Chondrocyte (in vitro differentiated cells): ENCODE results near the gene TSPAN11. TPM values are rescaled to one million over a fixed set of nuclear protein-coding genes. Genes with fewer than 3 reads are reported as not detected.
"Not testable (repeated sequence)": the region's sequence is repeated elsewhere in the genome, so short reads cannot be mapped to it uniquely, and the experiment has no call there.

Experiments
- DNase-seq: peaks from one replicate; pipeline ENCODE4 v3.0.0; 2021; ENCODE audit warnings: mixed read lengths, low spot score
- H3K27ac Mint-ChIP-seq: one replicate; pipeline ENCODE4 v1.8.0; 2021; ENCODE audit warnings: mild to moderate bottlenecking, moderate library complexity, mixed read lengths; ENCODE audit not compliant: unreplicated experiment
- H3K27me3 Mint-ChIP-seq: 2 replicates; pipeline ENCODE4 v1.8.0; 2021; ENCODE audit warnings: low read depth, mixed read lengths
- H3K36me3 Mint-ChIP-seq: 2 replicates; pipeline ENCODE4 v1.8.0; 2021; ENCODE audit warnings: low read depth, mixed read lengths
- H3K4me1 Mint-ChIP-seq: 2 replicates; pipeline ENCODE4 v1.8.0; 2021; ENCODE audit warnings: low read depth, mild to moderate bottlenecking, mixed read lengths
- H3K4me3 Mint-ChIP-seq: one replicate; pipeline ENCODE4 v1.8.0; 2021; ENCODE audit warnings: mild to moderate bottlenecking, moderate library complexity, mixed read lengths; ENCODE audit not compliant: unreplicated experiment
- H3K9me3 Mint-ChIP-seq: 2 replicates; pipeline ENCODE4 v1.8.0; 2021; ENCODE audit warnings: low read depth, mixed read lengths
- total RNA-seq: library from RNA; stranded (reverse); gene quantifications from 3 replicates; pipeline ENCODE4 v1.2.1, GENCODE V29; 2021
- TF ChIP-seq, protein P1 (sequence below): fragments of 200-600 bp; sonication (generic); IDR thresholded peaks from 2 replicates; pipeline ENCODE4 v1.5.0; 2021; ENCODE audit warnings: antibody characterized with exemption, mild to moderate bottlenecking, moderate library complexity

Gene TSPAN11
- total RNA-seq, 1 donor from 2014 or later = 0.95 TPM

GRCh38 chr12:31011336-31011735 is 84.8 kb downstream of the TSPAN11 start:
- Mint-ChIP-seq H3K36me3 (no peaks in the 10 kb centered on the region), H3K9me3 (no peaks in the 10 kb centered on the region), H3K4me1 (no peaks in the 10 kb centered on the region), H3K27me3 (peaks cover 11% of the 10 kb centered on the region), H3K27ac (no peak overlapping the region), H3K4me3 (no peak overlapping the region)
- TF ChIP-seq, protein P1, sequence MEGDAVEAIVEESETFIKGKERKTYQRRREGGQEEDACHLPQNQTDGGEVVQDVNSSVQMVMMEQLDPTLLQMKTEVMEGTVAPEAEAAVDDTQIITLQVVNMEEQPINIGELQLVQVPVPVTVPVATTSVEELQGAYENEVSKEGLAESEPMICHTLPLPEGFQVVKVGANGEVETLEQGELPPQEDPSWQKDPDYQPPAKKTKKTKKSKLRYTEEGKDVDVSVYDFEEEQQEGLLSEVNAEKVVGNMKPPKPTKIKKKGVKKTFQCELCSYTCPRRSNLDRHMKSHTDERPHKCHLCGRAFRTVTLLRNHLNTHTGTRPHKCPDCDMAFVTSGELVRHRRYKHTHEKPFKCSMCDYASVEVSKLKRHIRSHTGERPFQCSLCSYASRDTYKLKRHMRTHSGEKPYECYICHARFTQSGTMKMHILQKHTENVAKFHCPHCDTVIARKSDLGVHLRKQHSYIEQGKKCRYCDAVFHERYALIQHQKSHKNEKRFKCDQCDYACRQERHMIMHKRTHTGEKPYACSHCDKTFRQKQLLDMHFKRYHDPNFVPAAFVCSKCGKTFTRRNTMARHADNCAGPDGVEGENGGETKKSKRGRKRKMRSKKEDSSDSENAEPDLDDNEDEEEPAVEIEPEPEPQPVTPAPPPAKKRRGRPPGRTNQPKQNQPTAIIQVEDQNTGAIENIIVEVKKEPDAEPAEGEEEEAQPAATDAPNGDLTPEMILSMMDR = no peak
- DNase-seq = no peak

- H3K36me3 Mint-ChIP-seq = no peaks in the 10 kb centered on the region
- TF ChIP-seq, protein P1 = no peak
- H3K4me3 Mint-ChIP-seq = no peak overlapping the region
- no peaks in the 10 kb centered on the region for H3K4me1 Mint-ChIP-seq
- H3K9me3 Mint-ChIP-seq = no peaks in the 10 kb centered on the region
- H3K27me3 Mint-ChIP-seq = peaks cover 12% of the 10 kb centered on the region
- DNase-seq = peak; percentile 59
- no peak overlapping the region for H3K27ac Mint-ChIP-seq
Measured at GRCh38 chr12:31011746-31012566, 85.4 kb downstream of the TSPAN11 start.

- H3K4me3 Mint-ChIP-seq, DNase-seq, H3K4me1 Mint-ChIP-seq, H3K36me3 Mint-ChIP-seq, H3K27ac Mint-ChIP-seq, H3K9me3 Mint-ChIP-seq: not testable (repeated sequence)
- H3K27me3 Mint-ChIP-seq = peaks cover 12% of the 10 kb centered on the region
Measured at GRCh38 chr12:31012567-31012891, 86.0 kb downstream of the TSPAN11 start.

- Mint-ChIP-seq H3K36me3 (no peaks in the 10 kb centered on the region), H3K4me1 (no peaks in the 10 kb centered on the region), H3K9me3 (peaks cover 4% of the 10 kb centered on the region), H3K27me3 (peaks cover 15% of the 10 kb centered on the region), H3K27ac (no peak overlapping the region), H3K4me3 (no peak overlapping the region)
- TF ChIP-seq, protein P1 = no peak
- DNase-seq = no peak
Measured at GRCh38 chr12:31015215-31015614, 88.7 kb downstream of the TSPAN11 start.

DNA sequence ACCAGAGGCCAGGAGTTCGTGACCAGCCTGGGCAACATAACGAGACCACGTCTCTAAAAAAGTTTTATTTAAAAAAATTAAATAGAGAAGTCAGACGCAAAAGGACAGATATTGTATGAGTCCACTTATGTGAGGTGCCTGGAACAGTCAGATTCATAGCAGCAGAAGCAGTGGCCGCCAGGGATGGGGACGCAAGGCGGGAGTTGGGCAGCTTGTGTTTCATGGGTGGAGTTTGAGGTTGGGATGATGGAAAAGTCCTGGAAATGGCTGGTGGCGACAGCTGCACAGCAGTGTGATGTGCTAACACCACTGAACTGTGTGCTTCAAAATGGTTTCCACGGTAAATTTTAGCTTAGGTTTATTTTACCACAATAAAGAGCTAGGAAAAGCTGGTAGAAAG is 89.5 kb downstream of the TSPAN11 start:
- Mint-ChIP-seq H3K36me3 (no peaks in the 10 kb centered on the region), H3K4me1 (no peaks in the 10 kb centered on the region), H3K9me3 (peaks cover 4% of the 10 kb centered on the region), H3K4me3 (no peak overlapping the region), H3K27ac (no peak overlapping the region), H3K27me3 (peaks cover 18% of the 10 kb centered on the region)
- DNase-seq = no peak
- TF ChIP-seq, protein P1 = no peak

GRCh38 chr12:31017535-31017934 is 91.0 kb downstream of the TSPAN11 start:
- TF ChIP-seq, protein P1 = no peak
- no peak overlapping the region for H3K27ac Mint-ChIP-seq
- H3K27me3 Mint-ChIP-seq = peaks cover 26% of the 10 kb centered on the region
- no peak for DNase-seq
- peaks cover 4% of the 10 kb centered on the region for H3K9me3 Mint-ChIP-seq
- H3K4me1 Mint-ChIP-seq = no peaks in the 10 kb centered on the region
- H3K36me3 Mint-ChIP-seq = no peaks in the 10 kb centered on the region
- no peak overlapping the region for H3K4me3 Mint-ChIP-seq
